EH (cell line): Measurements from ENCODE around the gene FXYD2.
A peak's percentile ranks its signal among the peaks of the same experiment; 100 is the strongest.
"Not testable (repeated sequence)": the region's sequence is repeated elsewhere in the genome, so short reads cannot be mapped to it uniquely, and the experiment has no call there.

Experiments used
- DNase-seq: peaks from one replicate; pipeline ENCODE4 v3.0.0-alpha.2; 2015; ENCODE audit warnings: low read depth

The FXYD2 gene

GRCh38 chr11:117824571-117825537, at the start of gene FXYD2:
TSS of gene FXYD2 (minus strand) at chr11:117824744. CDS start at chr11:117824678, 66 bp downstream.
- DNase-seq, result no peak

GRCh38 chr11:117873828-117874125, 49.2 kb upstream of the FXYD2 start:
- no peak for DNase-seq

GRCh38 chr11:117872975-117873827, 48.7 kb upstream of the FXYD2 start:
- no peak for DNase-seq

- no peak for DNase-seq
Observed at GRCh38 chr11:117872420-117872961, 47.9 kb upstream of the FXYD2 start.

- no peak for DNase-seq
Observed at GRCh38 chr11:117871784-117872183, 47.2 kb upstream of the FXYD2 start.

- DNase-seq, result no peak
Observed at GRCh38 chr11:117871160-117871559, 46.6 kb upstream of the FXYD2 start.

- DNase-seq, result no peak
Observed at GRCh38 chr11:117870103-117870952, 45.8 kb upstream of the FXYD2 start.

GRCh38 chr11:117869604-117870003, 45.1 kb upstream of the FXYD2 start:
- DNase-seq, result no peak

- DNase-seq, result no peak
Observed at GRCh38 chr11:117868815-117869561, 44.4 kb upstream of the FXYD2 start.

GRCh38 chr11:117868088-117868487, 43.5 kb upstream of the FXYD2 start:
- DNase-seq, result no peak

GRCh38 chr11:117866526-117866925, 42.0 kb upstream of the FXYD2 start:
- no peak for DNase-seq

- DNase-seq, result not testable (repeated sequence)
Observed at GRCh38 chr11:117865546-117865945, 41.0 kb upstream of the FXYD2 start.

GRCh38 chr11:117863383-117863782, 38.8 kb upstream of the FXYD2 start:
- DNase-seq, result no peak

GRCh38 chr11:117862753-117863152, 38.2 kb upstream of the FXYD2 start:
- DNase-seq, result no peak

GRCh38 chr11:117862019-117862725, 37.6 kb upstream of the FXYD2 start:
- no peak for DNase-seq

GRCh38 chr11:117861151-117862018, 36.8 kb upstream of the FXYD2 start:
- DNase-seq, result peak; percentile 8

- DNase-seq, result no peak
Observed at GRCh38 chr11:117860139-117860538, 35.6 kb upstream of the FXYD2 start.

GRCh38 chr11:117859488-117860112, 35.1 kb upstream of the FXYD2 start:
- DNase-seq, result no peak

- no peak for DNase-seq
Observed at GRCh38 chr11:117859061-117859460, 34.5 kb upstream of the FXYD2 start.
